Left hindlimb (tissue), 1 donor: Measurements from ENCODE around the gene ITFG2.

Experiments
- DNase-seq: peaks from one replicate; pipeline ENCODE4 v3.0.0-alpha.2; 2018

The ITFG2 gene

GRCh38 chr12:2795291-2796186, 16.9 kb upstream of the ITFG2 start:
- peak; percentile 82 for DNase-seq

GRCh38 chr12:2796187-2796666, 16.2 kb upstream of the ITFG2 start:
- no peak for DNase-seq

DNA sequence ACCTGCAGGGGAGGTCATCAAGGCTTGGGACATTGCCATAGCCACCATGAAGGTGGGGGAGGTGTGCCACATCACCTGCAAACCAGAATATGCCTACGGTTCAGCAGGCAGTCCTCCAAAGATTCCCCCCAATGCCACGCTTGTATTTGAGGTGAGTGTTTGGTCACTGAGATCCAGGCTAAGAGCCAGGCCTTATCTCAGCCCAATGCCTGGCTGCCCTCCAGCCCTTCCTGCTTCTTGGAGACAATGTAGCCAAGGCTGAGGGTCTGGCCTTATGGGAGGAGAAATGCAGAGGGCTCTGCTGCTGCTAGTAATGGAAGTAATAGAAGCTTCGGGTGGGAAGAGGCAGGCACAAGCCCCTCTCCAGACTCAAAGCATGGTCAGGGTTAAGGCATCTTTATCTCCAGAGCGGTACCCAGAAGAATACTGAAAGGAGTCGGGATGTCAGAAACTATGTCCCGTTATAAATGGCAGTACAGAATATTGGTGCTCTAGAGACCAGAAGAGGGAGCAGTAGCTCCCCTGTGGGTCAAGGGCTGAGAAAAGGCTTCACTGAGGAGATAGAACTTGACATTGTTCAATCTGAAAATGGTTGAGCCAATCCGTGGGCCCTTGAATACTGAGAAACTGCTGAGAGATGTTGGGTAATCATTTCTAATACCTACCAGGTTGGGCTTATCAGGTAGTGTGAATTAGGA, 14.6 kb upstream of the ITFG2 start:
- DNase-seq: no peak

GRCh38 chr12:2800046-2800570, 12.4 kb upstream of the ITFG2 start:
- no peak for DNase-seq

DNA sequence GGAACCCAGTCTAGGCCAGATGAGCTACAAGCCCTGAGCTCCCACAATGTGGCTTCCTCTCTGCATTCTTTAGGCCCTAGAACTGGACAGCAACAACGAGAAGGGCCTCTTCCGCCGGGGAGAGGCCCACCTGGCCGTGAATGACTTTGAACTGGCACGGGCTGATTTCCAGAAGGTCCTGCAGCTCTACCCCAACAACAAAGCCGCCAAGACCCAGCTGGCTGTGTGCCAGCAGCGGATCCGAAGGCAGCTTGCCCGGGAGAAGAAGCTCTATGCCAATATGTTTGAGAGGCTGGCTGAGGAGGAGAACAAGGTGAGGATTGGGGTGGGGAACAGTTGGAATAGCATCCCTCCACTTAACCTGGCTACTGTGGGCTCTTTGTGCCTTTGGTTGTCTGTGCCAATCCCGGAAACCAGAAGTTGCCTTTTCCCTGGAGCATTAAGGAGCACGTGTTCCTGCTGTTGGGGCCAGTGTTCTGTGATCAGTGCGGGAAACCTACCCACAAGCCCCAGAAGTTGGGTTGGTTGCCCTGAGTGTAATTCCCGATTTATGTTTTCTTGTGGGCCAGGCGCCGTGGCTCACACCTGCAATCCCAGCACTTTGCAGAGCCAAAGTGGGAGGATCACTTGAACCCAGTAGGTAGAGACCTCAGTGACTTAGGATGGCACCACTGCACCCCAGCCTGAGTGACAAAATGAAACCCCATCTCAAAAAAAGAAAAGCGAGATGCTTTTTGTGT, 11.3 kb upstream of the ITFG2 start:
- no peak for DNase-seq

DNA sequence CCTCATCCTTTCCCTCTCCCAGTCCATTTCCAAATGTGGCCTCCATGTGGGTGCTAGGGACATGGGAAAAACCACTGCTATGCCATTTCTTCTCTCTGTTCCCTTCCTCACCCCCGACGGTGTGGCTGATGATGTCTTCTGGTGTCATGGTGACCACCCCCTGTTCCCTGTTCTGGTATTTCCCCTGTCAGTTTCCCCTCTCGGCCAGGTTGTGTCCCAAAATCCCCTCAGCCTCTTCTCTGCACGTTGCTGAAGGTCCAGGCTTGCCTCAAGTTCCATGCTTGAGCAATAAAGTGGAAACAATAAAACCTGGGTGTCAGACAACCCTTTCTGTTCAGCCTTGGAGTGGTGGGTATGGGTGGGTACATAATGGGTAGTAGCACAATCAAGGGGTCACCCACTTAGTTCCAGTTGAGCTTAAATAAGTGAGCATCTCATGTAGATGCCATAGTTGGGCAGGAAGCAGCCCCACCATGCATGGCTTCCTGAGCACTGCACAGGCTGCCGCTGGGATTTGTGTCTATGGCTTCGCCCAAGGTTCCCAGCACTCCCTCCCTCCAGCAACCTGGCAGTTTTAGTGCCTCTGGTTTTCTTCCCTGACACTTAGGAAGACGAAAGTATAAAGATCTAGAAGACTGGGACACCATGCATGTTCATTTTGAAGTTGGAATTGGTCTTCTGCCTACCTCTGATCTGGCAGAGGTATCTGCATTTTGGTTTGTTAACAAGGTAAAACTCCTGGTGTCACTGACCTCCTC, 8.7 kb upstream of the ITFG2 start:
- DNase-seq: no peak

DNA sequence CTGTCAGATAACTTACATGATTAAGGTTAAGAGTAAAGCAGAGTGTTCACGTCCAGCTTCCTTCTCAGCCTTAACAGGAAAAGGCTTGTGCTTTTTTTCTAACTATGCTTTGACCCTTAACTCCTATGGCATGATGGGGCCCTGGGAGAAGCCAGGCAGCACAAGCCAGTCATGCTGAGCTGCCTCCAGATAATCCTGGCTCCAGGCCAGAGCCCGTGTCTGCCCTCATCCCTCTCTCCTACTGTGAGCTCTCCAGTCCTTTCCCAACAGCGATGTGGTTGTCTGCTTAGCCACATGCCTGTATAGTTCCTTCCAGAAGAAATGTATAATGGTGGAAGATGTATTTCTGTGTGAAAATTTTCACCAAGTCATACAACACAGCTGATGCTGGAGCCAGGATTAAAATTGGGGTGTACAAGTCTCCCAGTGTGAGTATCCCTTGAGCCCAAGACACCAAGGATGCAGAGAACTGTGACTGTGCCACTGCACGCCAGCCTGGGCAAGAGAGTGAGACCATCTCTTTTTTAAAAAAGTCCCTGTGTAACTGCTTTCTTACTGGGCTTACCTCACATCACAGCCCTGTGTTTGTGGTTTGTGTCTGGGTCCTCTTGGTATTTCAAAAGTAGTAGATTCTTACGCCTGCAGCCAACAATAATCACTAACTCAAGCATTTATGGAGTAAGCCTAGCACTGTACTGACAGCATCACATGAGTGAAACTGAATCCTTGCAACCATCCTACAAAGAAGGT, 7.9 kb upstream of the ITFG2 start:
- DNase-seq: no peak

DNA sequence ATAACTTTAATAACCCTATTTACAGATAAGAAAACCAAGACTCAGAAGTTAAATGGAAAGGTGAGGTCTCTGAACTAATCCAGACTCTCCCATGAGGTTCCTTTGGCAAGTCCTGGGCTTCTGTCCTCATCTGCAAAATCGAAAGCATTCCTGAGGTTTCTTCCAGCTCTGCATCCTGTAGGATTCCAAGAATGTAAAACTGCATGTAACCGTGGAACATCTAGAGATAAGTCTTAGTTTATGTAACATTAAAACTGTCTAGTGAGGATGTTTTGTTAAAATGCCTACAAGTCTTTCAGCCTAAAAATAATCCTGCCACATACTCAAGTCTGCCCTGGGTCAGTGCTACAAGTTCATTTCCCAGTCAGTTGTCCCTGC, 7.3 kb upstream of the ITFG2 start:
- no peak for DNase-seq

GRCh38 chr12:2806700-2807099, 5.8 kb upstream of the ITFG2 start:
- DNase-seq: no peak

- DNase-seq: no peak
Observed at GRCh38 chr12:2811801-2812200, 667 bp upstream of the ITFG2 start.

GRCh38 chr12:2813214-2814185, 1.0 kb downstream of the ITFG2 start:
- DNase-seq: peak; percentile 61

GRCh38 chr12:2819810-2820209, 7.3 kb downstream of the ITFG2 start:
- DNase-seq: no peak

- no peak for DNase-seq
Observed at GRCh38 chr12:2820432-2820831, 8.0 kb downstream of the ITFG2 start.

DNA sequence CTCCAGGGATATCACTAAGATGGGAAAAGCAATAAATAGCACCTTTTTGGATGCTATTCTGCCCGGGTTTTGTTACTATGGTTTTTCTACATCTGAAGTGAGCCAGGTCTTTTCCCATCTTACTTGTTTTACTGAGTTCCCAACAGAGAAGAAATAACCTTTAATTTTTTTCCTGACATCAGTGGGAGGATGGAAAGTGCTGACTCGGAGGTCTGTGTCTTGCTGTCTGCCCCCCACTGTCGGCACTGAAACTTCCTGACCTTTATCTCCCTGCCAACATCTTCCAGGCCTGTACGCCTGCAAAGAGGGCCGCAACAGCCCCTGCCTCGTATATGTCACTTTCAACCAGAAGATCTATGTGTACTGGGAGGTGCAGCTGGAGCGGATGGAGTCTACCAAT, 11.0 kb downstream of the ITFG2 start:
- DNase-seq: no peak

DNA sequence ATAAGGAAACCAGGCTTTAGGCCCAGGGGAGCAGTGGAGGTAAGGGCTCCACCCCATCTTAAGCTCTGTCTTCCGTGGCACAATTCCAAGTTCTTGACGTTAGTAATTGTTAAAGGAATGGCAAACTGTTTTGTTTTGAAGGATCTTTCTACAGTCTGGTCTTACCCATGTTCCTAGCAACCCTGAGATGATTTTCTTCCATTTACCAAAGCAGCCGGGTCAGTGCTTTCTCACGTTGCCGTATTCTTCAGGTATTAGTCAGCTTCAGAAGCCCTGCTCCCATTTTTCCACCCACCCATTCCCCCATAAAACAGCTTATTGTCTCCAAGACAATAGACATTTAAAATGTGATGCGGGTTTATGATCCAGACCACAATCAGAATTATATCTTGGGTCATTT, 12.1 kb downstream of the ITFG2 start:
- no peak for DNase-seq

GRCh38 chr12:2825132-2825531, 12.7 kb downstream of the ITFG2 start:
- DNase-seq: no peak

DNA sequence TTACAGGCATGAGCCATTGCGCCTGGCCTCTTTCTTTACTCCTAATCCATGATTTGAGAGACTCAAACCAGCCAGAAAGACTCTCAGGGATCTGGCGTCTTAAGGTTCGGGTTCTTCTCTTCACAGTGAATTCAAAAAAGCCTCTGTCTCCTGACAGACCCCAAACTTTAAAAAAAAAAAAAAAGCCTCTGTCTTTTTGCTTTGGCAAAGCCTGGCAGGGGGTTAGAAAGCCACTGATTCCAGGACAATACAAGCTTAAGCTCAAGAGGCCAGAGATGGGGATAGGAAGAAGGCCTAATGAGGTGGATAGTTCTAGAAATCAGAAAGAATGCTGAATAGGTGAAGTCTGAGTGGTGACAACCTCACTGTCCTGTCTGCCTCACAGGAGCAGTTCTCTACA, 13.6 kb downstream of the ITFG2 start:
- no peak for DNase-seq

- DNase-seq: no peak
Observed at GRCh38 chr12:2826721-2827515, 14.4 kb downstream of the ITFG2 start.

GRCh38 chr12:2829275-2829674, 16.8 kb downstream of the ITFG2 start:
- DNase-seq: no peak
